ENCODE results near the gene NAA16.
"Not testable (repeated sequence)": the region's sequence is repeated elsewhere in the genome, so short reads cannot be mapped to it uniquely, and the experiment has no call there.

Gene NAA16

DNA sequence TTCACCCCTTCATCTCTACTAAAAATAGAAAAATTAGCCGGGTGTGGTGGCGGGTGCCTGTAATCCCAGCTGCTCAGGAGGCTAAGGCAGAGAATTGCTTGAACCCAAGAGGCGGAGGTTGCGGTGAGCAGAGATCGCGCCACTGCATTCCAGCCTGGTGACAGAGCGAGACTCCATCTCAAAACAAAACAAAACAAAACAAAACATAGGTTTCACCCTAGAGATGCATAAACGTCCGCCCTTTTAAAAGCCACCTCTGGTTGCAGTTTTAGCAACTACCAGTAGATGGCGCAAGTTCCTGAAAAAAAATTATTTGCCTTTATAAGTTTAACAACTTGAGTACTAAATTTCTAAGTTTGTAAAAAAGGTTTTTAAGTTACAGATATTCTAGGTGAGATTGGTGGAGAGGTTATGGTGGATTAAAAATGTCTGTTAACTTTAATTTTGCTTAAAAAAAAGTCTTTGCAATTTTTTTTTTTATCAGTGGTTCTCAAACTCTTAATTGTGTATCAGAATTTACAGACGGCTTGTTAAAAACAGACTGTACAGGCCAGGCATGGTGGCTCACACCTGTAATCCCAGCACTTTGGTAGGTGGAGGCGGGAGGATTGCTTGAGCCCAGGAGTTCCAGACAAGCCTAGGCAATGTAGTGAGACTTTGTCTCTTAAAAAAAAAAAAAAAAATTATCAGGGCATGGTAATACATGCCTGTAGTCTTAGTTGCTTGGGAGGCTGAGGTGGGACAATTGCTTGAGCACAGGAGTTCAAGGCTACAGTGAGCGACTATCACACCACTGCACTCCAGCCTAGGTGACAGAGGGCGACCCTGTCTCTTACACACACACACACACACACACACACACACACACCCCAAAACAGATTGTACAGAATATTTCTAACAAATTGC lies 42.1 kb downstream of the NAA16 start:
- no peak for FAIRE-seq

DNA sequence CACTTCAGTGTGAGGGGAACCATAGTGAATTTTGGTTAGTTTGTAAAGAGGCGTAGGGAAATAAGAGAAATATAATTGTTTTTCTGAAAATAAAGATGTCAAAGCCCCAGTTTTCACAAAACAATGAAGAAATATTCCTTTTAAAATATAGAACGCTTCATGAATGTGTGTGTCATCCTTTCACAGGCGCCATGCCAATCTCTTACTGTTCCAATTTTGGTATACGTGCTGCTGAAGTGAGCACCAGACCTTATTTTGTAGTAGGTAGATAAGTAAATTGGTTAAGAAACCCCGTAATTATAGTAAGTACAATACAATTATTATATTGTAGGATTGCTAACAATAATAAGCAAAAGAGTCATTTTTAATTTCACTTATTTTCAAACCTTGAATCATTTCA lies 43.3 kb downstream of the NAA16 start:
- no peak for DNase-seq (ENCODE audit: low spot score)
- FAIRE-seq: no peak

More for the DNA sequence above, 42.1 kb downstream of the NAA16 start:
- DNase-seq (ENCODE audit: low spot score): peak; percentile 53

DNA sequence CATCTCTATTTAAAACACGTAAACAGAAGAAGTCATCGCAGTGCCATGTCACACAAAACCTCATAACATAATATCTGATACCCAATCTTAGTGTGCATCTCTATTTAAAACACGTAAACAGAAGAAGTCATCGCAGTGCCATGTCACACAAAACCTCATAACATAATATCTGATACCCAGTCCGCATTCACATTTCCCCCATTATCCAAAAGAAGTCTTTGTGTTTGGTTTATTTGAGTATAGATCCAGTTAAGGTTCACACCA lies 45.2 kb downstream of the NAA16 start:
- not testable (repeated sequence) for DNase-seq (ENCODE audit: low spot score); FAIRE-seq

DNA sequence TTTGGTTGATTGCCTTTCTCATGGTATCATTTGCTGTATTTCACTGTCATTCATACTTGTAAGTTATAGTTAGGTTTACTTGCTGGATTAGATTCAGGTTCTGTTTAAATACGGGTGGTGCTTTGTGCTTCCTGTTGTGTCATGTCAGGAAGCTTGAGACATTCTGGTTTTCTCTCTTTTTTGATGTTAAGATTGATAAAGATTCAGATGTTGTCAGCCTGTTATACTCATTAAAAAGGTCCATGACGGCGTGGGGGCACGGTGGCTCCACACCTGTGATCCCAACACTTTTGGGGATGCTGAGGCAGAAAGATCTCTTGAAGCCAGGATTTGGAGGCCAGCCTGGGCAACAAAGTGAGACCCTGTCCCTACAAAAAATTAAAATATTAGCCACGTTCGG lies 45.7 kb downstream of the NAA16 start:
- no peak for DNase-seq (ENCODE audit: low spot score)
- no peak for FAIRE-seq

DNA sequence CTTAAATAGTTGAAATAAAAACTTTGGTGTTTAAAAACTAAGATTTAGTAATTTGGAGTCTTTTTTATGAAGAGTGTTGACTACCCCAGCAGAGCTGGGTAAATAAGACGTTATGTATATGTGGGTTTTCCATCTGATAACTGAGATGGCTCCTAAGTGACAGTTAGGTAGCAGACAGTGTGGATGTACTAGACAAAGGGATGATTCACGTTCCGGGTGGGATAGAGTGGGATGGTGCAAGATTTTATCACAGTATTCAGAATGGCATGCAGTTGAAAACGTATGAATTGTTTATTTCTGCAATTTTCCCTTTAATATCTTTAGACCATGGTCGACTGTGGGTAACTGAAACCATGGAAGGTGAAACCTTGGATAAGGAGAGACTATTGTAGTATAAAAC lies 50.4 kb downstream of the NAA16 start:
- DNase-seq (ENCODE audit: low spot score) (no peak), FAIRE-seq (no peak)

DNA sequence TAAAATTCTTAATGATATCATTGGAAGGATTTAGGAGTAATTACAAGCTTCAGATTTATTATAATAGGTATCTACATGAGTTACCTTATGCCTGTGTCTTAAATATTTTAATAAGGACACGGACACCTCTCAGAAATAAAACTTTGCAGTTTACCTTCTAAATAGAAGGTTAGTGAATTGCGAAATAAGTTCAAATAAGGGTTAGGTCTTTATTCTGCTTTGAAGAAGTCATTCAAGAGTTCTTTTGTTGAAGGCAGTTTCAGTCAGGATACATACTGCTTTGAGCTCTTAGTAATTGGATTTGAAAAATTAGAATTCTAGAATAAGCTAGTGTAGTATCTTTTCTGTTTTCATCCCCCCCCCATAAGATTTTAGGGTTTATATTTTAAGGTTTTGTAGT lies 53.0 kb downstream of the NAA16 start:
- DNase-seq (ENCODE audit: low spot score): no peak
- no peak for FAIRE-seq

DNA sequence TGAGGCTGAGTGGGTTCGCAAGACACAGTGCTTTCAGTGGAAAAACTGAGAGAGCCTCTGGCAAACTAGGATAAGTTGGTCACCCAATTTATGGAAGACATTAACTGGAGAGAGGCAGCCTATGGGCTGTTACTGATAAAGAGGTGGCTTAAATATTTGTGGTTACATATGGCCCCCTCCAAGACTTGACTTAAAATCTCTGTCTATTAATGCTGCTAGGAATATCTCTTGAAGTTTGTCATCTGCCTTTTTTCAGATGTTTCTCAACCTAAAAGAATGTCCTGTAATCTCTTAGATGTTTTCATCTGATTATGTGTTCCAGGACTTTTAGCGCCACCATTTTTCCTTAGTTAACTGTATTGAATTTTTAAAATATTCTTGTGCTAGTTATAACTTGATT lies 54.6 kb downstream of the NAA16 start:
- DNase-seq (ENCODE audit: low spot score): no peak
- FAIRE-seq: no peak

DNA sequence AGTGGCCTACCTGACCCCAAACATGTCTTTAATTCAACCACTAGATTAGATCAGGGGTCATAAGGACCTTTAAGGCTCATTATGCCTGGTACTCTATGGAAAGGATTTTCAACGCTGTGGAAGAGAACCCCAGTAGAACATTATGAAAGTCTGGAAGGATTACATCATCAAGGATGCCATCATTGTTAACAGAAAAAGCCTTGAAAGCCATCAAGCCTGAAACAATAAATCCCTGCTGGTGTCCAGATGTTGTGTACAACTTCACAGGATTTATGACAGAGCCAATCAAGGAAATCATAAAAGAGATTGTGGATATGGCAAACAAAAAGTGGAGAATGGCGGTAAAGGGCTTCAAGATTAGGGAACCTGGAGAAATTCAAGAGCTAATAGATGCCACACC lies 59.7 kb downstream of the NAA16 start:
- DNase-seq (ENCODE audit: low spot score): no peak
- no peak for FAIRE-seq

DNA sequence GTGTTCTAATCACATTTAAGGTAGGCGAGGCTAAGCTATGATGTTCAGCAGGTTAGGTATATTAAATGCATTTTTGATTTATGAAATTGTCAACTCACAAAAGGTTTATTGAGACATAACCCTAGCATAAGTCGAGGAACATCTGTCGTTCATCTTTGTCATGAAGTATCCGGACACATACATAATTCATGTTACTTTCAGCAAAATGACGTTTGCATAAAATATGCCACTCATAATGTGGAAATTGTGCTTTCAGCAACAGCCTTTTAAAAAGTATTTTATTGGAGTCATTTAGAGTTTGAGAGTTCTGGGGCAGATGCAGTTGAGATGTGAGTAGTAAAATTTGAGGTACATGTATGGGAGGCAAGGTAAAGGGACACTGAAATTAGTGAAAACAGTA lies 66.4 kb downstream of the NAA16 start:
- DNase-seq (ENCODE audit: low spot score) (no peak), FAIRE-seq (no peak)

DNA sequence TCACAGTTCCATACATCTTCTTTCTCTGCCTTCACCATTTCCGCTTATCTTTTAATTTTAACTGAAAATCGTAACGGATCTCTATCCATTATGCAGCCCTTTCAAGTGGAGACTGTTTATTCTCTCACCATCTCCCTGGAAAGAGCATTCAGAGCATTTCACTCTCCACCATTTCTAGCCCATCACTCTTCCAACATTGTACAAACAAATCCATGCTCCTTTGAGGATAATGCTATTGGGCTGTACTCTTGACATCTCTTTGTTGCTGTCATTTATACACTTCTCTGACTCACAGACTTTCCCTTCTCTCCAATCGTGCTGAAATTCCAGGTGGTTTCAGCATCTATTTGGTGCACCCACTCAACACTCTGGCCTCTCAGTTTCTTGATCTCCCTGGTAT lies 71.4 kb downstream of the NAA16 start:
- FAIRE-seq (no peak), DNase-seq (ENCODE audit: low spot score) (no peak)

DNA sequence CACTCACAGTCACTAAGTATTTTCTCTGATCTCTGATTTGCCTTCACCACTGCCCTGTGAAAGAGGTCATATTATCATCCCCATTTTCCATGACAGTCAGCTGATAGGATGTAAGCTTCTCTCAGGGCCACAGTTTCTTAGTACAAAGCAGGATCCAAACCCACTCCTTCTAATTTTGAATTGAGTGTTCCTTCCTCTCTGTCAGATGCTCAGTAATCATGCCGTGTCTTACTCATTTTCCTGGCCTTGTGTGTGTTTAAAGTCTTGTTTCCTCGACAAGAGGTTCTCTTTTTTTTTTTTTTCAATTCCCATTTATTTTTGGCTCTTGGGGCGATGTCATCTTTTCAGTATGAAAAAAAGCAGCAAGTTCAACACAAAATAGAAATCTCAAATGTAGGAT lies 72.3 kb downstream of the NAA16 start:
- FAIRE-seq: no peak
- no peak for DNase-seq (ENCODE audit: low spot score)

DNA sequence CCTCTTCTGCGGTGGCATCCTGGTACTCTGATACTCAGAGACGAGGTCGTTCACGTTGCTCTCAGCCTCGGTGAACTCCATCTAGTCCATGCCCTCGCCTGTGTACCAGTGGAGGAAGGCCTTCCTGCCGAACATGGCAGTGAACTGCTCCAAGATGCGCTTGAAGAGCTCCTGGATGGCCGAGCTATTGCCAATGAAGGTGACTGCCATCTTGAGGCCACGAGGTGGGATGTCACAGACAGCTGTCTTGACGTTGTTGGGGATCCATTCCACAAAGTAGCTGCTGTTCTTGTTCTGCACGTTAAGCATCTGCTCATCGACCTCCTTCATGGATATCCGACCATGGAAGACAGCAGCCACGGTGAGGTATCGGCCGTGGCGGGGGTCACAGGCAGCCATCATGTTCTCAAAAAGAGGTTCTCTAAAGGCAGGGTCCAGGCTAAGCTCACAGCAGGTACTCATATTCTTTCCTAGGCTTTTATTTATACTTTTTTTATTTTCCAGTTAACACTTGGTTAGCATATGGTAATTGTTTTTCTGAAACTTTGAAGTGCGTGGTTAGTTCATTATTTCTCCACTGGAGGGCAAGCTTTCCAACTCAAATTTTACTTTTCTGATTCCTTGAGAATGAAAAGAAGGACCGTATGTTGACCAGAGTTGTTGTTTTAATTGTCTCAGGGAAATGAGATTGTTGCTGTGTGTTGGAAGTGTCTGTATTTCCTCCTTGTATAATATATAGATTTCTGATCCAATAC lies 73.9 kb downstream of the NAA16 start:
- no peak for FAIRE-seq
- DNase-seq (ENCODE audit: low spot score): no peak

DNA sequence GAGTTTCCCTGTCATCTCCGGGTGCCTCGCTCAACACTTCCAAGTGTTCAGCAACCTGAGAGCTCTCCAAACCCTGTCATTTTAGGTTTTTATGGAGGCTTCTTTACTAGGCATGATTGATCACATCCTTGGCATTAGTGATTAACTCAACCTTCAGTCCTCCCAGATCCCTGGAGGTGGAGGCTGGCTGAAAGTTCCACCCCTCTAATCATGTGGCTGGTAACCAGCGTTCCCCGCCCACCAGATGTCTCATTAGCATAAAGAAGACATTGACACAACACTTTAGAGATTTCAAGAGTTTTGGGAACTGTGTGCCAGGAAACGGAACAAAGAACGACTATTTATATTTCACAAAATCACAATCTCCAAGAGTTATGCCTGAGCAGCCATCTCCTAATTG lies 75.1 kb downstream of the NAA16 start:
- FAIRE-seq (no peak), DNase-seq (ENCODE audit: low spot score) (no peak)

DNA sequence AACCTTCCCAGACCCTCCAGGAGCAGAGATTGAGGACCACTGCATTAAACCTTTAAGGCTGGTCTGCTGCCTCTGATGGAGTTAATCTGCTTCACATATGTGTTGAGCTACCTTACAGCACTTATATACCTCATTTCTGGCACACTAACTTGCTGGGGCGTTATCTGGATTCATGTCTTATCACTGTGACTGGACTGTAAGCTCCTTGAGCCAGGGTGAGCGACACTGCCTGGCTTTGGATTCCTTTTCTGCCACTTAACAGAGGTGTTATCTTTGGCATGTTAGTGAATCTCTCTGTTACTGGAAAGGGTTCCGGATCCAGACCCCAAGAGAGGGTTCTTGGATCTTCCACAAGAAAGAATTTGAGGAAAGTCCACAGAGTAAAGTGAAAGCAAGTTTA lies 76.5 kb downstream of the NAA16 start:
- FAIRE-seq (no peak), DNase-seq (ENCODE audit: low spot score) (no peak)

DNA sequence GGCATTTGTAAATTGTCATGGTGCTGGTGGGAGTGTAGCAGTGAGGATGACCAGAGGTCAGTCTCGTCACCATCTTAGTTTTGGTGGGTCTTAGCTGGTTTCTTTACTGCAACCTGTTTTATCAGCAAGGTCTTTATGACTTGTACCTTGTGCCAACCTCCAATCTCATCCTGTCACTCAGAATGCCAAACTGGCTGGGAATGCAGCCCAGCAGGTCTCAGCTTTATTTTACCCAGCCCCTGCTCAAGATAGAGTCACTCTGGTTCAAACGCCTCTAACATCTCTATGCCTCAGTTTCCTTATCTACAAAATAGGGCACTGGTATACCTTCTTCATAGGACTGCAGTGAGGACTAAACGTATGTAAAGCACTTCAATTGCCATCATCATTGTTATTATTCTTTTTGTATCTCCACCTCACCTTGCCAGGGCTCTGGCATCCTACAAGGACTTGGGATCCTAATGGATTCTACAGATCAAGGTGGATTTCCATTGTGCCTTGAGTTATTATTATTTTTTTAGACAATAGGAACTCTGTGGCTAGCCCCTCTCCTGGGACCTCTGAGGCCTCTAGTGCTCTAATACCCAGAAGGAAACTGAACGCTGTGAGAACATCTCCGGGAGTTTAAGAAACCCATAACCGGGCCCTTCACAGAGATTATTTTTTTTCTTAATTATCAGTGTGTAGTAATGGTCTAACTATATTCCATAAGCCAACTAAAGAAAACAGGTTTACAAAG lies 77.2 kb downstream of the NAA16 start:
- DNase-seq (ENCODE audit: low spot score): no peak

DNA sequence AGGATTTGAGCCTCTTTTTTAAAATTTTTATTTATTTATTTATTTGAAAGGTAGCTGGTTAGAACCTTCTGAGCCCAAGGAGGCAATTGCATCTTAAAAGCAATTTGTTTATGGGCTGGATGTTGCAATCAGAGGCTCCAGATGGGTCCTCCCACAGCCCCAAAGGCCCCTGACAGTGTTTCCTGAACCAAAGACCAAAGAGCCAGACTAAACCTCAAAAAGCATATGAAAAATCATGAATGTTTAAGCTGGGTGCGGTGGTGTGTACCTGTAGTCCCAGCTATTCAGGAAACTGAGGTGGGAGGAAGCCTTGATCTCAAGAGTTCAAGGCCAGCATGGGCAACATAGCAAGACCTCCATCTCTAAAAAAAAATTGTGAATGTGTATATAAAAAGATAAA lies 78.5 kb downstream of the NAA16 start:
- DNase-seq (ENCODE audit: low spot score) (no peak), FAIRE-seq (no peak)

More for the DNA sequence above, 77.2 kb downstream of the NAA16 start:
- FAIRE-seq: no peak

DNA sequence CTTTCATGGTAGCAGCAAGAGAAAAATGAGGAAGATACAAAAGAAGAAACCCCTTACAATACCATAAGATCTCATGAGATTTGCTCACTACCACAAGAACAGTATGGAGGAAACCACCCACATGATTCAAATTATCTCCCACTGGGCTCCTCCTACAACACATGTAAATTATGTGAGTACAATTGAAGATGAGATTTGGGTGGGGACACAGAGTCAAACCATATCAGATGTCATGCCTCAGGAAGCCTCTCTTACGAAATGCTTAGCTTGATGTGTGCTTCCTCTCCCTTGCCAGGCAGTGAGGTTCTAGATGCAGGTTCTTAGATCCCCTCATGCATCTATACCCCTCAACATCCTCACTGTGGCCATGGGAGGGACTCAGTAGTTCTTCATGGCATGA lies 83.1 kb downstream of the NAA16 start:
- DNase-seq (ENCODE audit: low spot score) (no peak), FAIRE-seq (no peak)

DNA sequence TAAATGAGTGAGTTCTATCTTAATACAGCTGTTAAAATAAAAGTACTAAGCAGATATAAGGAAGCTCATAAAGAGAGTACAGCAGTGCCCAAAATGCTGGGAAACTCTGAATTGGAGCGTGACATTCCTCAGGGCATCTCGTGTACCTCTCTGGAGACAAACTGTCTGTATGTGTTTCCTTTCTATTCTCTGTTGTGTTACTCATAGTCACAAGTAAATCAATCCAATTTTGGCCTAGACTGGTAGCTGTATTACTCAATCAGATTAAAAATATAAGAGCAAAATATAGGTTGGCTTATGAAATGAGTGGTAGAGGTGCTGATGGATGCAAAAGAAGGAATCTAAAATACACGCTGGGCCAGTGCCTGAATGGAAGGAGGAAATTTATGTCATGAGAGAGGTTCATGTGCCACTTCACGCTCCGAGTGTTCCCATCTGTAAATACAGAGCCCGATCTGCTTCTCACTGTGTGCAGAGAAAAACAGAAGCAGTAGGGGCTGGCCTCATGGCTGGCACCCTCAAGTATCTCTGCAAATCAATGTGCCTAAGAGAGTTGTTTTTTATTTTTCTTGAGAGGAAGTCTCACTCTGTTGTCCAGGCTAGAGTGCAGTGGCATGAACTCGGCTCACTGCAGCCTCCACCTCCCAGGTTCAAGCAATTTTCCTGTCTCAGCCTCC lies 87.6 kb downstream of the NAA16 start:
- DNase-seq (ENCODE audit: low spot score) (no peak), FAIRE-seq (no peak)

DNA sequence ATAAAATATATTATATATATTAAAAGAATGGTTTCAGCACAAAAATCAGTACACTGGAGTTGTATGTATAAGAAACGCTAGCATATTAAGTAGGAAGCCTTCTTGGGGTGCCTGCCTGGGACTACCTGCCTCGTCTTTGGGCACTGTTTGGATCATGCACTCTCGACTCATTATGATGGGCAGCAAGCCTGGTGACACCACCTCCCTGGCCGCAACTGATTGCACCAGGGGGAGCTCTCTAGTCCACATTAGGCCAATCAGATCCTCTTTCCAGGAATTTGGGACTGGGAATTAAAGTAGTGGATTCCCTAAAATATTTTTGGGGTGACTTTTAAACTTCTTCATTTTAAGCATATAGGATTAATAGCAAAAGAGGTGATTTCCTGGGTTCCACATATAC lies 90.3 kb downstream of the NAA16 start:
- FAIRE-seq (no peak), DNase-seq (ENCODE audit: low spot score) (no peak)

DNA sequence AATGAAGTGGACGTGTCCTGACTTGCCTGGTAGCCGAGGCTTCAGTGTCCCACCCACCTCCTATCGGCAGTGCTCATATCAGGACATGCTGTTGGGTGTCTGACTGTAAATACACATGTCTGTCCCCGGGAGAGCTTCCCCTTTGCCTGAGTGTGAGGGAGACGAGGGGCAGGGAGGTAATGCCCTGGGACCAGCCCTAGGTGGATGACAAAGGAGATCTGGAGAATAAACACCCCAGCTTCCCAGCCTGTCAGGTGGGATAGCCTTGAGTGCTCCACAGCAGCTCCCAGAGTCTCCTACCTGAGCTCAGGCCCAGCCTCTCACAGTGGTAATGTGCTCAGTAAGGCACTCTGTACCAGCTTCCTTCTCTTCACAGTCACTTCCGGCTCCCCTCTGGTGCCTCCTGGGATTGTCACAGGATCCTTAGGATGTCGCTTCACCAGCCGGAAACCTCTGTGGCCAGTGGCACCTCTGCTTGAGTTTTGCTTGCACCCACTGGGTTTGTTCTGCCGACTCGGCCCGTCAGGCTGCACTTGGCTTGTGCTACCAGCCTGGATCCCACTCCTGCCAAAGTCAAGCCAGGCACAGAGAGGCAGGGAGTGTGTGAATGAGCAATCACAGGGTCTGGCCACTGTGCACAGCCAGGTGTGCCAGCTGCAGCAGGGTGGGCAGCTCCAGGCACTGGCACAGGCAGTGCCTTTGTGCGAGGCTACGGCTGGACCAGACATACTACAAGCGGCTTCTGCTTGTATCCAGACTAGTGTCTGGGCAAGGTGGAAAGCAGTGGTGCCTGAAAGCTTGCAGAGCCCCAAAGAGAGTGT lies 91.8 kb downstream of the NAA16 start:
- FAIRE-seq (no peak), DNase-seq (ENCODE audit: low spot score) (no peak)

DNA sequence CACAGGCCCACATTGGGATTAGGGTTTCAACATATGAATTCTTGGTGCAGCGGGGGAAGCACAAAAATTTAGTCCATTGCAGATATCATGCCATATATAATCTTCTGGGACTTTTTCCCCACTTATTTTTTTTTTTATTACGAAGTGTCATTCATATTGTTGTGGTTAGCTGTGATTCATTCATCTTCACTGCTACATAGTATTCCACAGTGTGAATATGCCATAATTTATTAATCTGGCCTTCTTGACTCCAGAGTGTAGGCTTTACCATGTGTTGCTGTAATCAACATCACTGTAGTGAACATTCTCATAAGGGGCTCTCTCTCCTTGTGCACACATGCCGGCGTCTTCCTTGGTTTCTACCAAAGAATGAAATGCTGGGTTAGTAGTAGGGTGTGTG lies 92.9 kb downstream of the NAA16 start:
- no peak for FAIRE-seq
- DNase-seq (ENCODE audit: low spot score): no peak

Measured in urothelium cell line (cell line).